GM12878 (cell line): ENCODE data around the gene LRRC53. TPM values are rescaled to one million over a fixed set of nuclear protein-coding genes. Genes with fewer than 3 reads are reported as not detected.

Experiments used
- ATAC-seq: fragments of 200-7000 bp; cut with Tn5 transposase; 3 replicates; pipeline ENCODE4 v1.9.1; 2020; ENCODE audit warnings: mild to moderate bottlenecking, moderate library complexity
- Bru-seq: library from RNA; stranded (reverse); fragments of 400-500 nt; gene quantifications from one replicate; lab custom pipeline; 2021; lab: Mats Ljungman, UMichigan
- BruChase-seq, 2 experiments: library from RNA; stranded (reverse); fragments of 400-500 nt; gene quantifications; one replicate each; lab custom pipeline; 2021; lab: Mats Ljungman, UMichigan
- BruUV-seq: library from RNA; stranded (reverse); fragments of 400-500 nt; replicated peaks from 2 replicates; lab custom pipeline; 2021; lab: Mats Ljungman, UMichigan
- CTCF ChIA-PET: fragments of 300-600 bp; sonication (Branson Sonifier 250); formaldehyde crosslinking; extraction: SDS; loops from one replicate; lab custom pipeline; 2021; ENCODE audit warnings: inconsistent platforms; lab: Yijun Ruan, JAX
- POLR2A ChIA-PET: fragments of 350-600 bp; formaldehyde crosslinking; extraction: SDS; loops from one replicate; lab custom pipeline; 2021; ENCODE audit warnings: inconsistent platforms; lab: Charles Lee
- RAD21 ChIA-PET: fragments of 300-600 bp; sonication (Branson Sonifier 250); formaldehyde crosslinking; loops from one replicate; lab custom pipeline; 2023; ENCODE audit warnings: antibody characterized with exemption; ENCODE audit not compliant: unreplicated experiment; lab: Charles Lee
- SMC1A ChIA-PET: fragments of 300-600 bp; sonication (Branson Sonifier 250); formaldehyde crosslinking; loops from one replicate; lab custom pipeline; 2023; ENCODE audit not compliant: unreplicated experiment, uncharacterized antibody; lab: Charles Lee
- DNase-seq: peaks from one replicate; pipeline ENCODE4 v3.0.0-alpha.2; 2011; ENCODE audit warnings: low read depth, low spot score
- FAIRE-seq: peaks from 3 replicates; lab custom pipeline; 2011; peaks lifted over from hg19 to GRCh38; lab: Jason Lieb, UNC
- H2AFZ ChIP-seq: 2 replicates; pipeline ENCODE4 v1.6.0; 2011; ENCODE audit warnings: low read depth, low read length, control low read depth; ENCODE audit not compliant: control insufficient read depth
- H3K27ac ChIP-seq: 2 replicates; pipeline ENCODE4 v1.5.1; 2011; ENCODE audit warnings: control low read depth; ENCODE audit not compliant: control insufficient read depth, insufficient read depth
- H3K27me3 ChIP-seq, 2 experiments: replicated peaks in 1 of 2; 2 replicates each; pipeline versions ENCODE4 v1.6.0 to v1.6.1; 2011; ENCODE audit warnings: low read length in 1 of 2; ENCODE audit not compliant: control insufficient read depth in 2 of 2, insufficient read depth in 2 of 2
- H3K36me3 ChIP-seq, 2 experiments: 2 replicates each; pipeline ENCODE4 v1.5.1; 2011; ENCODE audit warnings: low read length in 1 of 2; ENCODE audit not compliant: control insufficient read depth in 2 of 2, insufficient read depth in 2 of 2
- H3K4me1 ChIP-seq: 2 replicates; pipeline ENCODE4 v1.6.1; 2011; ENCODE audit warnings: mild to moderate bottlenecking, low read length, moderate library complexity, mixed read lengths; ENCODE audit not compliant: control insufficient read depth, insufficient read depth
- H3K4me2 ChIP-seq: 2 replicates; pipeline ENCODE4 v1.6.0; 2011; ENCODE audit warnings: control low read depth; ENCODE audit not compliant: control insufficient read depth, insufficient read depth
- H3K4me3 ChIP-seq: fragments of 200-600 bp; sonication (generic); 2 replicates; pipeline ENCODE4 v1.5.1; 2016
- H3K79me2 ChIP-seq: 2 replicates; pipeline ENCODE4 v1.6.0; 2011; ENCODE audit warnings: low read length; ENCODE audit not compliant: control insufficient read depth, insufficient read depth
- H3K9ac ChIP-seq: 2 replicates; pipeline ENCODE4 v1.8.0; 2011; ENCODE audit warnings: low read length, control low read depth, mixed read lengths; ENCODE audit not compliant: control insufficient read depth, insufficient read depth
- H3K9me3 ChIP-seq: replicated peaks from 3 replicates; pipeline ENCODE4 v1.5.1; 2011; ENCODE audit warnings: mild to moderate bottlenecking, low read length; ENCODE audit not compliant: control insufficient read depth, insufficient read depth
- H4K20me1 ChIP-seq: 2 replicates; pipeline ENCODE4 v1.6.0; 2011; ENCODE audit not compliant: control insufficient read depth, insufficient read depth
- ATF2 ChIP-seq: IDR thresholded peaks from 2 replicates; pipeline ENCODE4 v1.6.1; 2012; ENCODE audit warnings: low read length, inconsistent platforms
- BRCA1 ChIP-seq: IDR thresholded peaks from 2 replicates; pipeline ENCODE4 v1.6.1; 2011; ENCODE audit warnings: low read depth, low read length, improper control_type of control experiment
- CHD4 ChIP-seq: fragments of 200-600 bp; sonication (generic); IDR thresholded peaks from 2 replicates; pipeline ENCODE4 v1.6.1; 2016; ENCODE audit warnings: mild to moderate bottlenecking
- CREM ChIP-seq: IDR thresholded peaks from 2 replicates; pipeline ENCODE4 v1.6.1; 2014; ENCODE audit warnings: antibody characterized with exemption, low read depth
- EGR1 ChIP-seq, 2 experiments: IDR thresholded peaks; 1 replicate in 1 of 2; 2 replicates in 1 of 2; pipeline ENCODE4 v1.6.1; 2011 to 2012; ENCODE audit warnings: low read depth in 2 of 2, low read length in 2 of 2, borderline replicate concordance in 1 of 2, mild to moderate bottlenecking in 1 of 2, moderate library complexity in 1 of 2
- EZH2 ChIP-seq: IDR thresholded peaks from 2 replicates; pipeline ENCODE4 v1.6.1; 2012; ENCODE audit warnings: low read depth, mild to moderate bottlenecking, control low read depth, inconsistent platforms, low read length, borderline replicate concordance; ENCODE audit not compliant: control insufficient read depth
- HCFC1 ChIP-seq: fragments of 150-350 bp; IDR thresholded peaks from 2 replicates; pipeline ENCODE4 v1.6.1; 2014; ENCODE audit warnings: low read length
- MXI1 ChIP-seq: fragments of 150-350 bp; IDR thresholded peaks from 2 replicates; pipeline ENCODE4 v1.6.1; 2011; ENCODE audit warnings: low read depth, mild to moderate bottlenecking, inconsistent platforms, low read length, improper control_type of control experiment
- NFYB ChIP-seq: IDR thresholded peaks from 2 replicates; pipeline ENCODE4 v1.6.1; 2011; ENCODE audit warnings: low read depth, mild to moderate bottlenecking, low read length, improper control_type of control experiment, moderate library complexity; ENCODE audit not compliant: insufficient read depth
- POU2F2 ChIP-seq: IDR thresholded peaks from 3 replicates; pipeline ENCODE4 v1.6.1; 2011; ENCODE audit warnings: low read depth, mild to moderate bottlenecking, low read length, borderline replicate concordance
- RB1 ChIP-seq: fragments of 450-650 bp; formaldehyde crosslinking; IDR thresholded peaks from 2 replicates; pipeline ENCODE4 v1.6.1; 2017; ENCODE audit warnings: mild to moderate bottlenecking, borderline replicate concordance
- RCOR1 ChIP-seq: conservative IDR thresholded peaks from 2 replicates; pipeline ENCODE4 v1.6.1; 2012; ENCODE audit warnings: low read depth, low read length, improper control_type of control experiment
- RUNX3 ChIP-seq: IDR thresholded peaks from 2 replicates; pipeline ENCODE4 v1.6.1; 2012; ENCODE audit warnings: low read length, inconsistent platforms
- SIN3A ChIP-seq: IDR thresholded peaks from 2 replicates; pipeline ENCODE4 v1.6.1; 2012; ENCODE audit warnings: low read depth, low read length, improper control_type of control experiment
- SIX5 ChIP-seq: IDR thresholded peaks from 2 replicates; pipeline ENCODE4 v1.6.1; 2011; ENCODE audit warnings: mild to moderate bottlenecking, low read depth, low read length, moderate library complexity; ENCODE audit not compliant: severe bottlenecking
- SMAD1 ChIP-seq: fragments of 450-650 bp; IDR thresholded peaks from 2 replicates; pipeline ENCODE4 v1.6.1; 2018; ENCODE audit warnings: mild to moderate bottlenecking, low read depth; ENCODE audit not compliant: partially characterized antibody
- STAT3 ChIP-seq: IDR thresholded peaks from 2 replicates; pipeline ENCODE4 v1.6.1; 2011; ENCODE audit warnings: low read depth, low read length, improper control_type of control experiment
- TCF7 ChIP-seq: IDR thresholded peaks from 2 replicates; pipeline ENCODE4 v1.6.1; 2014; ENCODE audit warnings: antibody characterized with exemption, borderline replicate concordance
- ZBED1 ChIP-seq: IDR thresholded peaks from 2 replicates; pipeline ENCODE4 v1.6.1; 2016; ENCODE audit warnings: borderline replicate concordance
- WGBS: methylation state at CpG from one replicate; pipeline ENCODE4 v1.1.6; 2016; ENCODE audit warnings: low lambda C conversion rate; ENCODE audit not compliant: insufficient replicate concordance, insufficient coverage; ENCODE audit errors: missing lambda C conversion rate; 5-methylcytosine and 5-hydroxymethylcytosine counted together
- in situ Hi-C: fragments of 300-500 bp; cut with MboI; formaldehyde crosslinking; loops from 9 replicates; pipeline ENCODE4 v1.14.3; 2018; ENCODE audit warnings: mixed read lengths
- intact Hi-C: fragments of 100-400 bp; cut with micrococcal nuclease; formaldehyde crosslinking; loops from one replicate; pipeline ENCODE4 v1.14.2; 2022; ENCODE audit not compliant: unreplicated experiment
- long read RNA-seq, 2 experiments: library from polyadenylated mRNA; unstranded; transcript quantifications; one replicate each; pipeline ENCODE4 v2.0.0, GENCODE V29; 2019 to 2020
- polyA minus RNA-seq, 3 experiments: library from RNA; depleted of rRNA, polyadenylated mRNA; stranded (reverse); fragments of >200 nt; gene quantifications; 2 replicates each; pipeline ENCODE4 v1.2.3, GENCODE V29; 2011
- polyA plus RNA-seq, 11 experiments: library from polyadenylated mRNA; depleted of rRNA in 4 of 11; unstranded in 6 of 11; stranded (reverse) in 5 of 11; fragments of >200 nt; fragmentation: Nextera tagmentation in 4 of 11; fragmentation: Illumina TruSeq in 1 of 11; extraction: Ambion mirVana in 4 of 11; extraction: Trizol in 1 of 11; gene quantifications; 1 replicate in 1 of 11; 2 replicates in 10 of 11; pipeline versions ENCODE4 v1.2.1 to v1.2.3, GENCODE V29; 2011 to 2016; ENCODE audit warnings: inconsistent platforms in 2 of 11, missing spikeins in 2 of 11, low read depth in 1 of 11
- total RNA-seq, 4 experiments: library from RNA; depleted of rRNA in 3 of 4; stranded (reverse); fragments of >200 nt in 3 of 4; fragmentation: Illumina TruSeq in 1 of 4; extraction: Trizol in 1 of 4; gene quantifications; 2 replicates each; pipeline versions ENCODE4 v1.2.1 to v1.2.3, GENCODE V29; 2013 to 2021

The LRRC53 gene
- total RNA-seq (2013; cell fraction: nucleolus; rRNA removed), result not detected in 2 replicates
- total RNA-seq (2014; rRNA removed) (not detected in 2 replicates), total RNA-seq (2014; rRNA removed; fragmentation: Illumina TruSeq; extraction: Trizol) (not detected in 2 replicates), total RNA-seq (2021) (not detected in 2 replicates), polyA plus RNA-seq (2011; rRNA removed) (not detected in 2 replicates), polyA plus RNA-seq (2014; fragmentation: Illumina TruSeq; extraction: Trizol) (0.10 TPM in 1 of 2 replicates, not detected in the other), polyA plus RNA-seq (2014; fragmentation: Nextera tagmentation; extraction: Ambion mirVana) (not detected), polyA plus RNA-seq (2014; rRNA removed) (not detected in 2 replicates), polyA plus RNA-seq (2016; fragmentation: Nextera tagmentation; extraction: Ambion mirVana) (not detected), polyA minus RNA-seq (2011; rRNA and poly(A)+ RNA removed) (not detected in 2 replicates), Bru-seq, nascent RNA (not detected), BruChase-seq, experiment 1, labeled RNA remaining after a 6-hour chase (percentile 5 among the genes with signal in this experiment), BruChase-seq, experiment 2, labeled RNA remaining after a 2-hour chase (percentile 2 among the genes with signal in this experiment)
- not detected for polyA plus RNA-seq (2011; ENCODE audit: low read depth)
- not detected in 2 replicates for polyA plus RNA-seq (2011; cell fraction: cytosol; rRNA removed)
- not detected in 2 replicates for polyA plus RNA-seq (2011; cell fraction: nucleus; rRNA removed)
- not detected in 2 replicates for polyA plus RNA-seq (2012)
- not detected in 2 replicates for polyA minus RNA-seq (2011; cell fraction: cytosol; rRNA and poly(A)+ RNA removed)
- not detected in 2 replicates for polyA minus RNA-seq (2011; cell fraction: nucleus; rRNA and poly(A)+ RNA removed)
- long read RNA-seq, experiment 1, result 0 reads
- long read RNA-seq, experiment 2, result 0 reads

- FAIRE-seq (no peak), DNase-seq (no peak)
- Histone ChIP-seq H3K4me2 (no peak within 1 kb of the TSS), H4K20me1 (no peaks in the 10 kb centered on the region), H3K27ac (no peak within 1 kb of the TSS)
- BruUV-seq, result no TSS peak
- SMC1A ChIA-PET, result interaction anchor here (1.0 to 1.6 kb wide), 3 partner anchors 9 to 162 kb away, joined by 3 to 4 read pairs (median 4); partner anchors contain the start of gene ERICH3
- no peak for TF ChIP-seq RUNX3
- TF ChIP-seq BRCA1, result no peak
- no peak for TF ChIP-seq SMAD1
- no peak for TF ChIP-seq CHD4
- TF ChIP-seq SIX5, result no peak
- TF ChIP-seq TCF7, result no peak
- TF ChIP-seq EGR1 (IDR thresholded peaks at IDR 0.05; ENCODE audit: borderline replicate concordance in 1 of 2, low read depth in 2 of 2, low read length in 2 of 2), result no peak
- no peak for TF ChIP-seq RCOR1
- TF ChIP-seq POU2F2, result no peak
- TF ChIP-seq ATF2, result no peak
- TF ChIP-seq SIN3A, result no peak
- no peak for TF ChIP-seq HCFC1
- TF ChIP-seq EZH2, result no peak
- no peak for TF ChIP-seq CREM
- no peak for TF ChIP-seq ZBED1
- no peak for TF ChIP-seq RB1
- no peak for TF ChIP-seq MXI1
- TF ChIP-seq STAT3, result no peak
- no peak for TF ChIP-seq NFYB
- TF ChIP-seq, all 136 proteins: peak for 0
- peaks cover 0 to 8% of the 10 kb centered on the region in 2 experiments; a peak in 1 of 4 replicates for H3K27me3 ChIP-seq
- ATAC-seq, result no peak
- no peaks in the 10 kb centered on the region for H3K79me2 ChIP-seq
- H3K9ac ChIP-seq, result no peak within 1 kb of the TSS
- no peaks in the 10 kb centered on the region for H3K4me1 ChIP-seq
- H3K36me3 ChIP-seq, result no peaks in the 10 kb centered on the region
- ChIA-PET CTCF (interaction anchor here (1.1 to 1.6 kb wide), 3 partner anchors 177 to 260 kb away, joined by 3 to 5 read pairs (median 3); no protein-coding TSS in a partner anchor), POLR2A (no interaction called here), RAD21 (no interaction called here)
- no peaks in the 10 kb centered on the region for H3K9me3 ChIP-seq
- no peak within 1 kb of the TSS for H2AFZ ChIP-seq
- in situ Hi-C loops, result no loop called here
- intact Hi-C loops, result no loop called here
- 48% methylated on average over 2 of the region's 2 CpGs for WGBS
- no peak within 1 kb of the TSS for H3K4me3 ChIP-seq
These were observed at the start of gene LRRC53 for GRCh38 chr1:74512170-74512915. Gene LRRC53 (minus strand): TSS chr1:74512611. CDS start chr1:74483349, 29,262 bp downstream.
